G401 (cell line): ENCODE data around the gene ZMYM4. TPM values are rescaled to one million over a fixed set of nuclear protein-coding genes. Genes with fewer than 3 reads are reported as not detected.

ENCODE experiments used
- DNase-seq: peaks from one replicate; pipeline ENCODE4 v3.0.0-alpha.2; 2015; ENCODE audit warnings: low spot score
- in situ Hi-C: cut with HindIII; loops from 2 replicates; pipeline ENCODE4 v1.10.0; 2016; ENCODE audit warnings: low sequenced_read_pairs, mixed read lengths
- total RNA-seq: library from RNA; depleted of rRNA; stranded (reverse); fragments of >200 nt; shearing (Covaris generic); gene quantifications from 2 replicates; pipeline ENCODE4 v1.2.3, GENCODE V29; 2014

ZMYM4 gene
- total RNA-seq, 1 experiment from 2014 or later, result 34.2 TPM

DNA sequence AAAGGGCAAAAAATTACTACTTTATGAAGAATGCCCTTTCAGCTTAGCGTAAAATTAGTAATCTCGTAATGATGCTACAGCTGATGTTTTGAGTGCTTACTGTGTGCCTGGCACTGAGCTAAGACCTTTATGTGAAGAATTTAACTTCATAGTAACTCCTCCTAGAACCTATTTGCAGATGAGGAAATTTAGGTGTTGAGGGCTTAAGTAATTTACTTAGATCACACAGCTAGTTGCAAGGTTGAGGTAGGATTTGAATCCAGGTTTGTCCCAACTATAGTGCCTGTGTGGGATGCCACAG is 1.4 kb downstream of the ZMYM4 start:
- DNase-seq, result no peak
- in situ Hi-C loops, result no loop called here

DNA sequence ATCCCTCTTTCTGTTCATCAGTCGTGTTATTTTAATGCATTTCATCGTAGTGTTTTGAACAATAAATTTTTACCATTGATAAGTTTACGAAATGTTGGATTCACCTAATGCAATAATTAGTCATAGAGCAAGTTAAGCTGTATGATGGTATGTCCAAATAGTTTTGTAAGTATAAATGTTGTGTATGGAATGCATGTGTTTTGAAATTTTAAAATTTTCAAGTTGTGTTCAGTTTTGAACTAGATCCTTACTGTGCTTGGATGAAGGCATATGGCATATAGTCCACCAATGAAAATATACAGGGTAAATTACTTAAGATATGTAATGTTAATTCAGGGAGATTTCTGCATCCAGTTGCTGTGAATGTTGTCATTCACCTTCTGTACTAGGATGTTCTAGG is 2.3 kb downstream of the ZMYM4 start:
- in situ Hi-C loops, result no loop called here
- DNase-seq, result no peak

DNA sequence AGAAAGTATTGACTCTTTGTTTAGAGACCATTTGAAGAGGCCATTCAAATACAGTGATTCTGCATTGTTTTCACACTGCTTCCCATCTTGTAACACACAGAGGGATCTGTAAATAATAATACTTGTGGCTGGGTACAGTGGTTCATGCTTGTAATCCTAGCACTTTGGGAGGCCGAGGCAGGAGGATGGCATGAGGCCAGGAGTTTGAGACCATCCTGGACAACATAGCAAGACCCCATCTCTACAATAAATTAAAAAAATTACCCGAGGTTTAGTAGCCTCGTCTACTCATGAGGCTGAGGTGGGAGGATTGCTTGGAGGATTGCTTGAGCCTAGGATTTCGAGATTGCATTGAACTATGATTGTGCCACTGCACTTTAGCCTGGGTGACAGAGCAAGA is 5.7 kb downstream of the ZMYM4 start:
- in situ Hi-C loops, result no loop called here
- no peak for DNase-seq

GRCh38 chr1:35278886-35279554 is 10.5 kb downstream of the ZMYM4 start:
- in situ Hi-C loops, result no loop called here
- no peak for DNase-seq

DNA sequence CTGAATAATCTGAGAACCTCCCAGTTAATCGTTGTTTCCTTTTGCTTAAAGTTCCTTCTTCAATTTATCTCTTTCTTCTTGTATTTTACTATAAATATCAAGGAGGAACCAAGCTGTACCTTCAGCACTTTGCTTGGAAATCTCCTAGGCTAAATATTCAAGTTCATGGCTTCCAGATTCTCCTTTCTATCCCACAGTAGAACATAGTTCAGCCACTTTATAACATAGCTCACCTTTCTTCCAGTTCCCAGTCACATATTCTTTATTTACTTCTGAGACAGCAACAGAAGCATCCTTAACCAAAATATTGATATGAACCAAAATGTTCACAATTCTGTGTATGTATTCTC is 11.0 kb downstream of the ZMYM4 start:
- DNase-seq, result no peak
- in situ Hi-C loops, result no loop called here

DNA sequence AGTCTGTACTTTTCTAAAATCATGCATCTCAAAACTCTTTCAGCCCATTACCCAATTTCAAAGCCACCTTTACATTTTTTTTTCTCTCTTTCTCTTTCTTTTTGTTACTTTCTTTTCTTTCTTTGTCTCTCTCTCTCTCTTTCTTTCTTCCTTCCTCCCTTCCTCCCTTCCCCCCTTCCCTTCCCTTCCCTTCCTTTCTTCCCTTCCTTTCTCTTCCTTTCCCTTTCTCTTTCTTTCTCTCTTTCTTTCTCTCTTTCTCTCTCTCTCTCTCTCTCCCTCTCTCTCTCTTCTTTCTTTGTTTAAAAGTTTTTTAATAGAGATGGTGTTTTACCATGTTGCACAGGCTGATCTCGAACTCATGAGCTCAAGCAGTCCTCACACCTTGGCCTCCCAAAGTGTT is 11.5 kb downstream of the ZMYM4 start:
- in situ Hi-C loops, result no loop called here
- no peak for DNase-seq

GRCh38 chr1:35281565-35281964 is 13.1 kb downstream of the ZMYM4 start:
- in situ Hi-C loops, result no loop called here
- DNase-seq, result no peak

DNA sequence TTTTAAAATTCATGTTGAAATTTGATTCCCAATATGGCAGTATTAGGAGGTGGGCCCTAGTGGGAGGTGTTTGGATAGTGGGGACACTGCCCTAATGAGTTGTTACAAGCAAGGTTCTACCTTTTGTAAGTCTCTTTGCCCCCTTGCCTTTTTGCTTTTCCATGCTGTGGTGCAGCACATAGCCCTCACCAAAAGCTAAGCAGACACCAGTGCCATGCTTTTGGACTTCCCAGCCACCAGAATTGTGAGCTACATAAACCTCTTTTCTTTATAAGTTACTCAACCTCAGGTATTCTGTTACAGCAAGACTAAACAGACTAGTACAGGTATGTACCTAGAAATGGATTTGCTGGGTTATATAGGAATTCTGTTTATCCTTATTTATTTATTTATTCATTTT is 13.7 kb downstream of the ZMYM4 start:
- no peak for DNase-seq
- in situ Hi-C loops, result no loop called here

DNA sequence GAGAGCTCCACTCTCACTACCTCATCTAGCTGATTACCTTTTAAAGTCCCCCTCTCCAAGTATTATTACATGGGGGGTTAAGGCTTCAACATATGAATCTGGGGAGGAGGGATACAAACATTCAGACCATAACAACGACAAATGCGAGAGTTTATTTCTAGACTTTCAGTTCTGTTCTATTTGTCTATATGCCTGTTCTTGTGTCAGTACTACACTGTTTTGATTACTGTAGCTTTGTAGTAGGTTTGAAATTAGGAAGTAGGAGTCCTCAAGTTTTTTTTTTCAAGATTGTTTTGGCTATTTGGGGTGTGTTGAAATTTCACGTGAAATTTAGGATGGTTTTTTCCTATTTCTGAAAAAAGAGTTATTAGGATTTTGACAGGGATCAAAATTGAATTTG is 16.3 kb downstream of the ZMYM4 start:
- in situ Hi-C loops, result no loop called here
- no peak for DNase-seq

- in situ Hi-C loops, result no loop called here
- no peak for DNase-seq
These were observed 17.5 kb downstream of the ZMYM4 start for GRCh38 chr1:35285771-35286606.

GRCh38 chr1:35287807-35288640 is 19.5 kb downstream of the ZMYM4 start:
- in situ Hi-C loops, result no loop called here
- DNase-seq, result no peak

DNA sequence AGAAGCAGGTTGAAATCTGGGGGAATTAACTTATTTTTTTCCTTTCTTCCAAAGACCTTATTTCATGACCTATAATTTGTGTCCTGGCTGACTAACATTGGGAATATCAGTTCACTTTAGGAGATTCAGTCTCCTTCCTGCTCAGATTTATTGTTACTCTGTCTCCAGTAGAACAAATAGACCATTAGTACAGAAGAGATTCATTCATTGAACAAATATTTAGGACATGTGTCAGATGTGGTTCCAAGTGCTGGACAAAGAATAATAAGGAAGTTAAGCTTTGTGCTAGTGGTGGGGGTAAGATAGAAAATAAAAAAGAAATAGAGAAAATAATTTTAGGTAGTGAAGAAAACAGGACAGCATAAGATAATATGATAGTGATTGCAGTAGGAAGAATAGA is 20.3 kb downstream of the ZMYM4 start:
- in situ Hi-C loops, result no loop called here
- no peak for DNase-seq

DNA sequence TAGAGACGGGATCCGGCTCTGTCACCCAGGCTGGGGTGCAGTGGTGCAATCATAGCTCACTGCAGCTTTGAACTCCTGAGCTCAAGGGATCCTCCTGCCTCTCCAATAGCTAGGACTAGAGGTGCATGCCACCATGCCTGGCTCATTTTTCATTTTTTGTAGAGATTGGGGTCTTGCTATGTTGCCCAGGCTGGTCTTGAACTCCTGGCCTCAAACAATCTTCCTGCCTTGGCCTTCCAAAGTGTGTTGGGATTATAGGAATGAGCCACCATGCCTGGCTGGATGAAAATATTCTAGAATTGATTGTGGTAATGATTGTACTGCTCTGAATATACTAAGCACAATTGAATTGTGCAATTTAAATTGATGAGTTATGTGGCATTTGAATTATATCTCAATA is 21.9 kb downstream of the ZMYM4 start:
- no peak for DNase-seq
- in situ Hi-C loops, result no loop called here

GRCh38 chr1:35294809-35295208 is 26.3 kb downstream of the ZMYM4 start:
- DNase-seq, result no peak
- in situ Hi-C loops, result no loop called here

DNA sequence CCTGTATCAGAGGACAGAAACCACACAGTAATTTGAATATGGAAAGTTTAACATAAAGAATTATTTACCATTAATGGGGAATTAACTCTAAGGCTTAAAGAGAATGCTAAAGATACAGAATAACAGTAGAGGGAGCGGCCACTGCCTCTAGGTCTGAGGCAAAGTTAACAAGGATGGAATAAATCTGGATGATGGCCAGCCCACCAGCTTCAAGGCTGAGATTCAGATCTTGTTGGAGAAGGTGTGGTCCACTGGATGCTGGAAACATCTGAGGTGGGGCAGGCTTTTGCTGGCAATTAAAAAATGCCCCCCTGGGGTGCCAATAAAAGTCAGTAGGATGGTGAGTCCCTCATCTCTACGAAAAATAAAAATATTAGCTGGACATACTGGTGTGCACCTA is 29.4 kb downstream of the ZMYM4 start:
- in situ Hi-C loops, result no loop called here
- DNase-seq, result no peak

- in situ Hi-C loops, result no loop called here
- DNase-seq, result peak; percentile 44
These were observed 30.0 kb downstream of the ZMYM4 start for GRCh38 chr1:35298464-35298863.

- no peak for DNase-seq
- in situ Hi-C loops, result no loop called here
These were observed 31.9 kb downstream of the ZMYM4 start for GRCh38 chr1:35300376-35300775.

GRCh38 chr1:35301674-35302392 is 33.3 kb downstream of the ZMYM4 start:
- no peak for DNase-seq
- in situ Hi-C loops, result no loop called here

DNA sequence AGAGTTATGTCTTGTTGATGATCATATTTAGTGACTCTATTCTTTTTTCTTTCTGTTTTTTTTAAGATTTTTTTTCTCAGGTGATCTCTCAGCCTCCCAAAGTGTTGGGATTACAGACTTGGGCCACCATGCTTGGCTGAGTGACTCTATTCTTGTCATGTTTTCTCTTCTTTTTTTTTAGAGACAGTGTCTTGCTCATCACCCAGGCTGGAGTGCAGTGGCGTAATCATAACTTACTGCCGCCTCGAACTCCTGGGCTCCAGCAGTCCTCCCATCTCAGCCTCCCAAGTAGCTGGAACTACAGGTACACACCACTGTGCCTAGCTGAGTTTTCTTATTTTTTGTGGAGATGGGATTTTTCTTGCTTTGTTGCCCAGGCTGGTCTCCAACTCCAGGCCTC is 36.9 kb downstream of the ZMYM4 start:
- in situ Hi-C loops, result no loop called here
- DNase-seq, result no peak

GRCh38 chr1:35315649-35316048 is 47.1 kb downstream of the ZMYM4 start:
- in situ Hi-C loops, result no loop called here
- DNase-seq, result no peak
